ENCODE measurements around the gene SLAMF7.

Gene SLAMF7

GRCh38 chr1:160747717-160748116 lies 8.7 kb downstream of the SLAMF7 start:
- no peak for DNase-seq

- DNase-seq, result no peak
Measured at GRCh38 chr1:160748181-160748877, 9.3 kb downstream of the SLAMF7 start.

GRCh38 chr1:160748878-160749269 lies 9.8 kb downstream of the SLAMF7 start:
- no peak for DNase-seq

GRCh38 chr1:160750608-160751007 lies 11.6 kb downstream of the SLAMF7 start:
- DNase-seq, result no peak

- no peak for DNase-seq
Measured at GRCh38 chr1:160752406-160752805, 13.4 kb downstream of the SLAMF7 start.

- DNase-seq, result no peak
Measured at GRCh38 chr1:160752924-160753323, 13.9 kb downstream of the SLAMF7 start.

GRCh38 chr1:160753594-160753993 lies 14.5 kb downstream of the SLAMF7 start:
- no peak for DNase-seq

GRCh38 chr1:160755461-160755860 lies 16.4 kb downstream of the SLAMF7 start:
- DNase-seq, result no peak

GRCh38 chr1:160755911-160756848 lies 17.1 kb downstream of the SLAMF7 start:
- no peak for DNase-seq

- DNase-seq, result no peak
Measured at GRCh38 chr1:160756849-160757201, 17.8 kb downstream of the SLAMF7 start.

GRCh38 chr1:160758521-160758920 lies 19.5 kb downstream of the SLAMF7 start:
- no peak for DNase-seq

GRCh38 chr1:160759740-160760139 lies 20.7 kb downstream of the SLAMF7 start:
- no peak for DNase-seq

- no peak for DNase-seq
Measured at GRCh38 chr1:160761046-160761445, 22.0 kb downstream of the SLAMF7 start.

GRCh38 chr1:160761886-160762285 lies 22.8 kb downstream of the SLAMF7 start:
- no peak for DNase-seq

GRCh38 chr1:160763993-160764392 lies 24.9 kb downstream of the SLAMF7 start:
- DNase-seq, result no peak

- DNase-seq, result no peak
Measured at GRCh38 chr1:160767395-160768294, 28.6 kb downstream of the SLAMF7 start.

- peak; percentile 50 for DNase-seq
Measured at GRCh38 chr1:160768295-160768657, 29.2 kb downstream of the SLAMF7 start.

- no peak for DNase-seq
Measured at GRCh38 chr1:160772331-160772730, 33.3 kb downstream of the SLAMF7 start.

- DNase-seq, result no peak
Measured at GRCh38 chr1:160773093-160773492, 34.0 kb downstream of the SLAMF7 start.

- DNase-seq, result no peak
Measured at GRCh38 chr1:160774886-160775719, 36.1 kb downstream of the SLAMF7 start.

GRCh38 chr1:160776178-160776577 lies 37.1 kb downstream of the SLAMF7 start:
- DNase-seq, result no peak

- DNase-seq, result no peak
Measured at GRCh38 chr1:160777486-160778089, 38.5 kb downstream of the SLAMF7 start.

All from femur (tissue), 1 donor.